Germinal center (tissue), 1 donor: ENCODE results near the gene RESP18.
A peak's percentile ranks its signal among the peaks of the same experiment; 100 is the strongest.
"Not testable (repeated sequence)": the region's sequence is repeated elsewhere in the genome, so short reads cannot be mapped to it uniquely, and the experiment has no call there.

ENCODE experiments used
- DNase-seq: peaks from one replicate; pipeline ENCODE4 v3.0.0; 2012; ENCODE audit warnings: mixed read lengths, low spot score

RESP18 gene

GRCh38 chr2:219292616-219293015, 39.9 kb downstream of the RESP18 start:
- DNase-seq = no peak

- DNase-seq = no peak
These were observed 40.5 kb downstream of the RESP18 start for GRCh38 chr2:219291910-219292490.

GRCh38 chr2:219291394-219291793, 41.1 kb downstream of the RESP18 start:
- no peak for DNase-seq

GRCh38 chr2:219290381-219291171, 42.0 kb downstream of the RESP18 start:
- DNase-seq = no peak

- no peak for DNase-seq
These were observed 42.8 kb downstream of the RESP18 start for GRCh38 chr2:219289537-219290361.

GRCh38 chr2:219289195-219289536, 43.4 kb downstream of the RESP18 start:
- no peak for DNase-seq

GRCh38 chr2:219287580-219288265, 44.8 kb downstream of the RESP18 start:
- no peak for DNase-seq

GRCh38 chr2:219287116-219287440, 45.5 kb downstream of the RESP18 start:
- not testable (repeated sequence) for DNase-seq

GRCh38 chr2:219286436-219287115, 46.0 kb downstream of the RESP18 start:
- DNase-seq = no peak

- no peak for DNase-seq
These were observed 46.6 kb downstream of the RESP18 start for GRCh38 chr2:219285894-219286425.

GRCh38 chr2:219285373-219285735, 47.2 kb downstream of the RESP18 start:
- no peak for DNase-seq

- DNase-seq = no peak
These were observed 47.8 kb downstream of the RESP18 start for GRCh38 chr2:219284501-219285372.

GRCh38 chr2:219282943-219283581, 49.5 kb downstream of the RESP18 start:
- DNase-seq = no peak

- no peak for DNase-seq
These were observed 50.2 kb downstream of the RESP18 start for GRCh38 chr2:219282375-219282774.

- no peak for DNase-seq
These were observed 51.0 kb downstream of the RESP18 start for GRCh38 chr2:219281588-219281987.

- DNase-seq = no peak
These were observed 51.9 kb downstream of the RESP18 start for GRCh38 chr2:219280651-219281050.

GRCh38 chr2:219279916-219280516, 52.5 kb downstream of the RESP18 start:
- peak; percentile 84 for DNase-seq

GRCh38 chr2:219279151-219279915, 53.2 kb downstream of the RESP18 start, which contains the start of gene DNAJB2:
DNAJB2 (plus strand) TSS chr2:219279366; CDS start chr2:219279834, 468 bp downstream.
- DNase-seq = peak; percentile 99

- peak; percentile 65 for DNase-seq
These were observed 53.8 kb downstream of the RESP18 start for GRCh38 chr2:219278655-219279150.
